Activated gamma-delta T cell (primary cell): ENCODE measurements around the gene GFM1.
"Not testable (repeated sequence)": the region's sequence is repeated elsewhere in the genome, so short reads cannot be mapped to it uniquely, and the experiment has no call there.

Experiments used
- DNase-seq: peaks from one replicate; lab custom pipeline; 2025; lab: John Stamatoyannopoulos, UW

Gene GFM1

DNA sequence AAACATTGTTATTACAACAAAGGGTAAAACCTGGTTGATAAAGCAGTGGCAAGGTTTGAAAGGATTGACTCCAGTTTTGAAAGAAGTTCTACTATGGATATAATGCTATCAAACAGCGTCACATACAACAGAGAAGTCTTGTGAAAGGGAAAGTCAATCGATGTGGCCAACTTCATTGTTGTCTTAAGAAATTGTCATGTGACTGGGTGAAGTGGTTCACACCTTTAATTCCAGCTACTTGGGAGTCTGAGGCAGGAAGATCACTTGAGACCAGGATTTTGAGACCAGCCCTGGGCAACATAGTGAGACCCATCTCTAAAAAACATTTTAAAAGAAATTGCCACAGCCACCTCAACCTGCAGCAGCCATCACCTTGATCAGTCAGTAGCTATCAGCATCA lies 34.4 kb downstream of the GFM1 start:
- no peak for DNase-seq

DNA sequence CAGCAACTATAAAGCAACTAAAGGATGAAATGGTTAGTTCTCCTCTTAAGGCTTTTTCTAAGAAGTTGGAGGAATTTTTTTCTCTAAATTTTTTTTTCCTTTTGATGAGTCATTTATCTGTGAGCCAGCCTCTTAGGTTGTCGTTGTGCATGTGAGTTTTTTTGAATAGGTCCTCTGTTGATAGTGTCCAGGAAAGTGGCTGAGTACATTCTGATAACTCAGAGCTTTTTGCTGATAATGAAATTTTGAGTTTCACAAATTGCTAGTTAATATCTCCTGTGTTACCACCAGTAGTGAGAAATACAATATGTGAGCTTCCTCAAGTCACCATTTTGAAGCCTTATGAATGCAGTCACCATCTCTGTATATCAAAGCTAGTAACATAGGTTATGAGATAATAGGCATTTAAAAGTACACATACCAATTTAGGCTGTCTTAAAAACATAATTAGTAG lies 35.2 kb downstream of the GFM1 start:
- DNase-seq: no peak

DNA sequence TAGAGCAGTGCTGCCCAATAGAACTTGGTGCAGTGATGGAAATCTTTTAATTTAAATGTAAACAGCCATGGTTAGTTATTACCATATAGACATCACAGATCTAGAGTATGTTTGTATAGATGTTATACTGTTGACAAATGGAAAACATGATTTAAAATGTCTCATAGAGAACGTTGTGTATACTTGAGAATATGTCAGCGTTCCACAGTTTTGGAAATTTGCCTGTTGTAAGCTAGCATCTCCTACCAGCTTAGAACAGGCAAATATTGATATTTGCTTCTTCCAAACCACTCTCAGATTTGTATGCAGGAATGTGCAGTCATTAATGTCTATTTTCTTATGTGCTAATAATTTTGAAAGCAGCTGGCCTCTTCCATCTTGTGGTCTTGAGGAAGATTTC lies 36.5 kb downstream of the GFM1 start:
- no peak for DNase-seq

DNA sequence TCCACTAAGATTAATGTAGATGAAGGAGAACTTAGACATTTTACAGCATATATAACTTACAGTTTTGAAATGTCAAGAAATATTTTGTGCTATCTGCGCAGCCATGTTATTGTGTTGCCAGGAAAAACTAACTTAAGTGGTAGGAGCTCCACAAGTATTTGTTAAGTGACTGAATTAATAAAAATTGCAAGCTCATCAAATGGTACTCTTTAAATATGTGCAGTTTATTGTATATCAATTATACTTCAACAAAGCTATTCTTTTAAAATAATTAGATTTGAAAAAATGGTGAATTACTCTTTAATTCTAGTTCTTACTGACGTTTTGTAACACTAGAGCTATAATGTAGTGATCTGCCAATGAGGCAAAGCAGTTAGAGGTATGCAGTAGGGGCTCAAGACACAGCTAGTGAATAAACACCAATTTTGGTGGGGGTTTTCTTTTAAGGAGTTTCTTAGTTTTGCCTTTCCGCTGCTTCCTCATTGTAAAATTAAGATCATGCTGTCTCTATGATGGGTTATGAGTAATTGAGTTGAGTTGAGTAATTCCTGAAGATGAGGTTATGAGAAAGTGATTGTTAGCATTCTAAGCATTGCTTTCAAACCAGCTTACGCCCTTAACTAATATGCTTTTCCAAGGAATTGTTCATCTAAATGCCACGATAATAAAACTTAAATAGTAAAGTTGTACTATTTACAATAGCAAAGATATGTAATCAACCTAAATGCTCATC lies 39.1 kb downstream of the GFM1 start:
- no peak for DNase-seq

DNA sequence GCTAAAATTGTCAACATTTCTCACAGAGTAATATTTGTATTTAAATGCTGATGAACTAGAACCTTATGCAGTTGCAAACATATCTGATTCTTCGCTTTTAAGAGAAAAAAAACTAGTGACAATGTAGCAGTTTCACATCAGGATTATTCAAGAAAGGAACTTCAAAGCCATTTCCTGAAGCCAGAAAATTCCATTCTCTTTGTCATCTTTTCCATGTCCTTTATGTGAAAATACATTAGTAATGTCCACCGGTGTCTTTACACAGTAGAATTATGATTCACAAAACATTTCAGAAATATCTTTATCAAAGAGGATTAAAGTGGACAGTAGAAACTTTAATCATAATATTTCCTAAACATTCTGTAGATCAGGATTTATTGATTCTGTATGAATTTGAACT lies 40.8 kb downstream of the GFM1 start:
- DNase-seq: no peak

DNA sequence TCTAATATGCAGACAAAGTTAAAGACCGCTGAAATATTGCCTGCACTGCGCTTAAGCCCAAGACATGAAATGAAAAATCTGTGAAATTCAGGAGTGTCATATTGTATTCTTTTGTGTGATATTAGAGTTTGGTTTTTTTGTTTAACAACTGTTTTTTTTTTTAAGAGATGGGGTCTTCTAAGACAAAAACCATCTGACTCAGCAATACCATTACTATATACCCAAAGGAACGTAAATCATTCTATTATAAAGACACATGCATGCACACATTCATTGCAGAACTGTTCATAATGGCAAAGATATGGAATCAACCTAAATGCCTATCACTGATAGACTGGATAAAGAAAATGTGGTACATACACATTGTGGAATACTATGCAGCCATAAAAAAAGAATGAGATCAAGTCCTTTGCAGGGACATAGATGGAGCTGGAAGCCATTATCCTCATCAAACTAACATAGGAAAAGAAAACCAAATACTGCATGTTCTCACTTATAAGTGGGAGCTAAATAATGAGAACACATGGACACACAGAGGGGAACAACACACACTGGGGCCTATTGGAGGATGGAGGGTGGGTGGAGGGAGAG lies 49.6 kb downstream of the GFM1 start:
- not testable (repeated sequence) for DNase-seq

DNA sequence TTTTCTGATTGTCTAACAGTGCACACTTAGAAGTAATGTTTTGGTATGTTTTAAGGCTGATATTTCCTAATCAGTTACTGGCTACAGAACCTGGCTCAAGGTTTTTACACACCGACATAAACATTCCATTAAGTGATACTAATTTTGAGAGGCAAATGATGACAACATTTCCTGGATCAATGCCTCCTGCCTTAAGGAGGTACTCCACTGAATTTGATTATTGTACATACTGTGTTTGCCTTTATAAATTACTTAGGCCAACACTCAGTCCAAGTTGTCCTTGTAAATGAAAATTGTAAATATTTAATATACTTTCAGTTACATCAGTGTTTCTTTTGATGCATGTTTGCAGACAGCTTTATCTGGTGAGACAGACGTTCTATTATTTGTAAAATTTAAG lies 52.3 kb downstream of the GFM1 start:
- no peak for DNase-seq

DNA sequence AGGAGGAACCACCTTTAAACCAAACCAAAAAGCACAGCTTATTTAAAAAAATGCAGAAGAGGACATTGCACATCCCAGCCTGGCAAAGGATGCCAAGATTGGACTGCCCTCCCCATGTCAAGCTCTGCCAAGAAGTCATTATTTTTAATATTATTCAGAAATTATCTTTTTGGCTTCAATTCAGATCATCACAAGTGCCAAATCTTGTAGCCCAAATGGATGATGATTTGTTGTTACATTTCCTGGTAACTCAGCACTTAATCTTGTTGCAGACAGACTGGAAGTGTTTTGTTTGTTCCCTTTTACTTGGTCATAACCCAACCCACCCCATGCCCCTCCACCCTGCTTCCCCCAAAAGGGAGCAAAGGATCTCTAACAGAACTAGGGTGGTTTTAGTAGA lies 56.2 kb downstream of the GFM1 start:
- no peak for DNase-seq

DNA sequence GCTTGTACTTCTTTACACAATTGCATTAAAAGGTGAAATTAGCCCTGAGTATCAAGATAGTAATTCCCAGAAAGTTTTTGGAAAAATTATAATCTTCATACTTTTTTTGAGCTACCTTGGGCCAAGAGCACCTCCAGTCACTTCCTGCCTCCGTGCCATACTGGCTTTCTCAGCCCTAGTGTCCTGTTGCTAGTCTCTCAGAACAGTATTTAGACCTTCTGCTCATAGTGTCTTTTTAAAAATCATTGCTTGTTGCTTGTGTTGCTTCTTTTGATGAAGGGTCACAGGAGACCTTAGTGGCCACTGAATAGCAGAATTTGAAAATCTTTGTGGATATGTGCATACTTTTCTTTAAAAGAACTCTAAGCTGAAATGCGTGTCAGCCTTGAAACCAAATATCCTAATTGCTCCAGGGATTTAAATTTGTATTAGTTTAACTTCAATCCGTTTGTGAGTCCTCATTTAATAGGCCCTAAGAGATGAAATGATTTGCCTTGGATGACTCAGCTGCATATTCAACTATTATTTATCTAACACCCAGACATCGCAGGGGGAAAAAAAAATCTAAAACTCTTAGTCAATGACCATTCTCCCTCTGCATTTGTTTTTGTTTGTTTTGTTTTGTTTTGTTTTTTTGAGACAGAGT lies 57.2 kb downstream of the GFM1 start:
- no peak for DNase-seq

DNA sequence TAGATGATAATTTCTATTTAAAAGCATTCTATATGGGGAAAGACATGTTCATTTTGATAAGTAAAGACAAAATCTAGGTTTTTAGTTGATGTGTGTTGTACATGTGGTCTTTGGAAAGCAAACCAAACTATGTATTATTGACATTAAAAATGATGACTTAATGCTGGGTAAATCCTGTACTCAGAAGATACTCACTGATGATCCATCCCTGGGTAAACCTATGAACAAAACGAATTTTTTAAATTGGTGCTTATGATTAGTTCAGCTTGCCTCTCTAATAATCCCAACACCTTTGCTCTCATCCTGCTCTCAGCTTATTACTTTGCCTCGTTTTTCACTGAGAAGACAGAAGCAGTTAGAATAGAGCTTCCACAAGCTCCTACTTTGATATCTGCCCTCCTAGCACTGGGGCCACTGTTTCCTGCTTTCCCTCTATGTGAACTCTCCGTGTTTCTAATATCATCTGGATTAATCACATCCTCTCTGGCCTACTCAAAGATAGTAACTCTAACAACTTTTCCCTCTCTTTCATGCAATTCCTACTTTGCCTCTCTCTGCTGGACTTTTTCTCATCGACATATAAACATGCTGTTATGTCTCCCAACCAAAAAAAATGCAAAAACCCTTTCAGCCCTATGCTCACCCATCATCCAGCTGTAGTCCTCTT lies 58.6 kb downstream of the GFM1 start:
- no peak for DNase-seq

DNA sequence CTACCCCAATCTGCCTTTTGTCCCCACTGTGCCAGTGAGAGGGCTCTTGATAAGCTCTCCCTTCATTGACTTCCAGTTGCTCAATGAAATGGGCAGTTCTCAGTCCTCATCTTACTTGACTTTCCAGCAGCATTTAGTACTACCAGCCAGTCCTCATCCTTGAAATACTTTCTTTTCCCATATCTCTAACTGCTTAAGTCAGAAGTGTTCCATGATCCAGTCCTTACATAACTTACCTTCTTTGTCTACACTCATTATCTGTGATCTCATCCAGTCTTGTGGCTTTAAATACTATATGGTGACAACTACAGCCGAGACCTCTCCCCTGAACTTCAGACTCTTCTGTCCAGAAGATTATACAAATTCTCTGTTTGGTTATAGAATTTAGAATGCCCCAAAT lies 59.2 kb downstream of the GFM1 start:
- DNase-seq: no peak

DNA sequence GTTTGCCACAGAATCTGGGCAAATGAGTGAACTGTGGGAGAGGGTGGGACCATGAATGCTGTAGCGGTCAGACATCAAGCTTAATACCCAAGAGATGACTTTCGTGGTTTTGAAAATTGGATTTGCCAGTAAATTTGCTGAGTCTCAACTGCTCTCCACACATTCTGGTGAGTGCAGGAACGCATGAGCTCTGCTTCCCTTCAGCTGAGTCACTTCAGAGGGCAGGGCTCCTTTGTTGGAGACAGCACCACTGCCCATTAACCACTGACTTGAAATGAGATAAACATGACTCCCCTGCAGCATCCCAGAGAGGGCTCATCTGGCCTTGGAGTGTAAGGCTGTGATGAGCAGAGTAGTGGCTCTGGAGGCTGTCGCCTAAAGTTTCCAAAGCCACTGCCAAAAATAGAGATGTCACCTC lies 65.3 kb downstream of the GFM1 start:
- DNase-seq: no peak

DNA sequence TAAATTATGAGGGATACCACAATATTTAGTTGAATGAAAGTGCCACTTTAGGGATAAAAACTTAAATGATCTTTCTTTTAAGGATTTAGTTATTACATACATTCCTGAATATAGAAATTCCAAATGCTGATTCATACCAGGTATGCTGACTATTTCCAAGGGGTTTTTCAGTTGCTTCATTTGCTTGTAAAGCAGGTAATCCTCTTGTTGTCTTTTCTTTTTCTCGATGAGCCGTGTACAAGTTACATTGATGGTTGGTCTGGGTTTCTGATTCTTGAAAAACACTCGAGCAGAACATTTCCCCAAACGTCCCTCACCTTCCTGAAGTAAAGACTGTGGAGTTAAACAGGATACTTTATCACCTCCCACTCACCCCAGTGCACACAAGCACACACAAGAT lies 66.3 kb downstream of the GFM1 start:
- no peak for DNase-seq

DNA sequence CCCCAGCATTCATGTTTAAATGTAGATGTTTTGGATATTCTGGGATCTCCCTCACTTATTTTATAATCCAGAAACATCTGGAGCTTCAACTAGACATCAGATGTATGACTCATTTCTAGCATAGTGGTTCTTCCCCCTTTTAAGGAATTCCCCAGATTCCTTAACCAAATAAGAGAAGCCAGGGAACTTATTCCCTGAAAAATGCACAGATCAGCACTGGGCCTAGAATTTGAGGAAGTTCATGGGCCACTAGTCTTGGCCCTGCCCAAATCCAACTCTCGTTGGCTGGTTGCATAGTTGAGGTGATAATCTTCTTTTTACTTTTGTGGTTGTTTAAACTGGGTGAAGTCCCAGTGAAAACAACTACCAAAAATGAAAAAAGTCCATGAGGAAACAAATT lies 67.6 kb downstream of the GFM1 start:
- DNase-seq: no peak

DNA sequence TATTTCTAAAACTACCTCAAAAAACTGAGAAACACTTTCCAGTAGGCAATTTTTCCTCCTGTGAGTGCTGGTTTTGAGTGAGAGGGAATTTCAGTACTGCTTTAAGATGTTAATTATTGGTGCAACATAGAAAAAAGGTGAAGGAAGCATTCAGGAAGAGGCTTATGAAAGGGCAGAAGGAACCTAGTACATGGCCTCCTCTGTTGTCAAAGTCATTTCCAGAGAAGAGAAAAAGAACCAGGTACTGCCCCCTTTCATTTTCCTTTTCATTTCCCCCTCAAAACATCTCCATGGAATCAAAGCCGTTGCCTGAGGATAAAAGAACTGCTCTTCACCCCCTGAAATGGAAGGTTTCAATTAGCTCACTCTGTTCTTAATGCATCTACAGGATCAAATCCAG lies 68.1 kb downstream of the GFM1 start:
- DNase-seq: no peak

DNA sequence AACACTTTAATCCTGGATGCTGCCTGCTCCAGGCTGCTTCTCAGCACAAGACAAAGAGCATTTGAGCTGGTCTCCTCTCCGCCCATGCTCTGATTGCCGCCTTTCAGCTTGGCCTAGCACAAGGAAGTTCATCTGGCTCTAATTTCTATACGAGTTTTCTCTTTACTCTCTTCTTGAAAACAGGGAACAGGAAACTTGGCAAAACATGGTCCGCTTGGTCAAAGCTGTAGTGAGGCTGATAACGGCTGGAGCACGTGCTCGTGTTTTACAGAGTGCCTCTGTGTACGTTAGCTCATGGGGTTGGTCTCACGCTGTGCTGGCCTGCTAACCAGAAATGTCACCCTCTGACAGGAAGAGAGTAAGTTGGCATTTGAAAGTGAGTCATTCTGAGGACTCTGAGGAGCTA lies 68.8 kb downstream of the GFM1 start:
- no peak for DNase-seq

DNA sequence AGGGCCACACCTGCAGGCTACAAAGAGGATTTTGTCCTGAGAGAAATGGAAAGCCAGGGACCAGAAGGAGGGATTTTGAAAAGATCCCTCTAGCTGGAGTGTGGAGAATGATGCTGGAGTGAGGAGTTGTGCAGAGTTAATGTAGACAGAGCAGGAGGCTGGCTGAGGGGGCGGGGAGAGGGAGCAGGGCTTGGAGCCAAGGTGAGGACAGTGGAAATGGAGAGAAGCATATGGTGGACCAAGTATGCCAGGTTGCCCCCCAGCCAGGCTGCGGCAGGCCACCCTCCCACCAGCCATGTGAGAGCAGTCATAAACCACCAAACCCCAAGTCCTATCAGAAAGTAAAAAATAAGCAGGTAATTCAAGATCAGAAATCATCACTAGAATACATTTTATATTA lies 73.2 kb downstream of the GFM1 start:
- no peak for DNase-seq

DNA sequence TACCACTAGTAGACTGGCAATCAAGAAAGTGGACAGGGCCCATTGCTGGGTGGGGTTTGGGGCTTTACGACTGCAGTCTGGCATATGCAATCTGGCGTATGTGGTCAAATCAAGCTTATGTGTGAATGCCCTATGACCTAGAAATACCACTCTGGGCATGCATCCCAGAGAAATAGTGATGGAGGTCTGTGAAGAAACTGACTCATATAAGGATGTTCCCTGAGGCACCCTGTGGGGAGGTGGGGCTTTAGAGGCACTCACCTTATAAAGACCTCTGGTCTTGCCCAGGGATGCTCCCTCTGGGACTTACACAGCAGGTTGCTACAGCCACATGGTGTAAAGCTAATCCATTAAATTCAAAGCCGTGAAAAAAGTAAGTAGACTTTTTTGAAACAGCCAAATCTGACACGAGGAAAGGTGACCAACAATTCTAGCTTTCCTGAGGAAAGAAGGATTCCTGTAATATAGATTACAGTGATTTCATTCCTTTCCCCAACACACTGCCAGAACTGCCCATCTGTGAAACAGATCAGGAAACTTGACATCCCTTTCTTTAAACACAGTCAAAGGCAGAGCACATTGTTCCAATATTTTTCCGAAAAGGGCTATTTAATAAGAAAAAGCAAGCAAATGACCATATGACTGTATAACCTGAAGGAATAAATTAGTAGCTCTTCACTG lies 74.3 kb downstream of the GFM1 start:
- DNase-seq: no peak

DNA sequence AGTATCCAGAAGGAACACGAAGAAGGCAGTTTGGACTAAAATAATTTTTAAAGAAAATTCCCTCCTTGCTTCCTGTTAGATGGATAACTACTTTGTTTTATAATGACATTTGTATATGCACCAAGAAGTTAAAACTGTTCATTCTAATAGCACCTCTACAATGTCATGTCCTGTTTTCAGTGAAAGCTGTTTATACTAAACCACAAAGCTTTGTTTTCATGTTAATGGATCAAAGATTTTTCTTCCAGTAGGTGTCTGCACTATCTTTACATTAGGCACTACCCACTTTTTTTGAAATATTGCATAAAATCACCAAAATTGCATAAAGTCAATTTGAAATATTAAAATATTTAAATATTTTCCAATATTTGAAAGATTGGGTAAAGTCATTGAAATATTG lies 77.8 kb downstream of the GFM1 start:
- no peak for DNase-seq

DNA sequence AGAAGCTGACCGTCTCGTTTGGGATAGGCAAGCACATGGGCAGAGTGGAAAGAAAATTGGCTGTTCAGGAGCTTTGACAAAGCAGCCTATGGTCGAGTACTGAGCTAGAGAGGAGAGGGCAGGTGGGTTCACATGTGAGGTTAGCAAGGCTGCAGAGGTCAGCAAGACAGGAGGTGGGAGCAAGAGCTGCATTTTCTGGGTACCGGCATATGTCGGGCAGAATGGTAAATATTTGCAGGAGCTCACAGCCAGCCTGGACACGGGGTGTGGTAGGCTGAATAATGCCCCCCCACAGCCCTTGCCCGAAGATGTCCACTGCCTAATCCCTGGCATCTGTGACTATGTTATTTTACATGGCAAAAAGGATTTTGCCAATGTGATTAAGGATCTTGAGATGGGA lies 79.7 kb downstream of the GFM1 start:
- no peak for DNase-seq

DNA sequence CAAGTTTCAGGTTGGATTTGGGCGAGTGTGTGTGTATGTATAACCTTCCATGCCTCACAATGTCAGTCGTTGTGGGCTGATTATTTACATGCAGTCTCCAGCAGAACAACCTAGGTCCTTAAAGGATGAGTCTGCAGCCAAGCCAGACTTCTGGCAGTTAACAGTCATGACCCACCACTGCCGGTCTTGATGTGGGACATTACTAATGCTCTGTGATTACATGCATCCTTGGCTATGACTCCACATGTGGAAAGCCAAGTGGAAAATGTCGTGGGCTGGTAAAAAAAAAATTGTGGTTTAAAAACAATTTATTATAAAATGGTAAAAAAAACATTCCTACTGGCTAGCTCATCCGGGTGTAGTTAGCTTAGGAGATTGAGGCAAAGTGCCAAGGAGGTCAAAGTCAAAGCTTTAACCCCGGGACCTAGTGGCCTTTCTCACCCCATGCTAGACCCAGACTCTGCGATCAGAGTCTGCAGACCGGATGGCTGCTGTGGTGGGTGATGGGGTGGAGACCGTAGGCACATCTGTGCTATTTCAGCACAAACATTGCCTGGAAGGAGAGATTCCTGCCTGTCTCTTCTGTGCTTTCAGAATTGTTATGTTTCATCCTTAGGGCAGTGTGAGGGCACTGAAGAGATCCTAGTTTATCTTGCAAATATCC lies 81.2 kb downstream of the GFM1 start:
- no peak for DNase-seq
